Ishikawa (cell line): Measurements from ENCODE around the gene KIAA1755.

Experiments
- MAX ChIP-seq: IDR thresholded peaks from 2 replicates; pipeline ENCODE4 v1.6.1; 2012
- RAD21 ChIP-seq: IDR thresholded peaks from 2 replicates; pipeline ENCODE4 v1.6.1; 2012; ENCODE audit warnings: low read depth

- TF ChIP-seq RAD21 (no peak), MAX (no peak)
These were observed 97.4 kb downstream of the KIAA1755 start for GRCh38 chr20:38162878-38163875.
